NCI-H1417 (cell line): Measurements from ENCODE around the gene AOC1.
A peak's percentile ranks its signal among the peaks of the same experiment; 100 is the strongest.

Experiments
- DNase-seq, 3 experiments: peaks; one replicate each; lab custom pipeline; 2025; lab: John Stamatoyannopoulos, UW

AOC1 gene

GRCh38 chr7:150858236-150859197 lies 6.2 kb downstream of the AOC1 start:
- peak in 2 of 3 experiments; percentile 27 to 63 for DNase-seq

- DNase-seq, result no peak
Observed at GRCh38 chr7:150860291-150860977, 8.1 kb downstream of the AOC1 start.

DNA sequence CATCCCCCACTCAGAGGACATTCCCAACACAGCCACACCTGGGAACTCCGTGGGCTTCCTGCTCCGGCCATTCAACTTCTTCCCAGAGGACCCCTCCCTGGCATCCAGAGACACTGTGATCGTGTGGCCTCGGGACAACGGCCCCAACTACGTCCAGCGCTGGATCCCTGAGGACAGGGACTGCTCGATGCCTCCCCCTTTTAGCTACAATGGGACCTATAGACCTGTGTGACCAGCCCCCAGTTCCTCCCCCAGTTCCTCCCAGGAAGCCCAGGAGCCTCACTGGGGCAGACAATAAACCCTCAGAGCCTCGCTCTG lies 8.6 kb downstream of the AOC1 start:
- no peak for DNase-seq

DNA sequence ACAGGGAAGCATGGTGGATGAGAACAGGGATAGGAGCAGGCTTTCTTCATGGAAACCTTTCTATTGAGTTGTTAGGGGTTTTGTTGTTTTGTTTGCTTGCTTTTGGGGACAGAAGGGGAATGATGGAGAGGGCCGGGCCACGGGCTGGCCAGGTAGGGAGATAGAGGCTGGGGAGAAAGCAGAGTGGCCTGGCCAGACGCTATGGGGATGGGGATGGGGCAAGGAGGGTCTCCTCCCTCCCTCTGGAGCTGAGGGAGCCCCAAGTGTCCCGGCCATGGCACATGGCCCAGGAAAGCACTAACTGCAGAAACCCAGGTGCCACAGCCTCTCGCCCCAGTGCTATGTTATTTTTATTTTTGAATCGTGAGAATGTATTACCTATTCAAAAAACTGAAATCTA lies 10.0 kb downstream of the AOC1 start:
- DNase-seq, result no peak

GRCh38 chr7:150863946-150864345 lies 11.6 kb downstream of the AOC1 start:
- DNase-seq, result no peak

- DNase-seq, result no peak
Observed at GRCh38 chr7:150866932-150867564, 14.7 kb downstream of the AOC1 start.

GRCh38 chr7:150867605-150868004 lies 15.3 kb downstream of the AOC1 start:
- no peak for DNase-seq

- no peak for DNase-seq
Observed at GRCh38 chr7:150869467-150869866, 17.1 kb downstream of the AOC1 start.

DNA sequence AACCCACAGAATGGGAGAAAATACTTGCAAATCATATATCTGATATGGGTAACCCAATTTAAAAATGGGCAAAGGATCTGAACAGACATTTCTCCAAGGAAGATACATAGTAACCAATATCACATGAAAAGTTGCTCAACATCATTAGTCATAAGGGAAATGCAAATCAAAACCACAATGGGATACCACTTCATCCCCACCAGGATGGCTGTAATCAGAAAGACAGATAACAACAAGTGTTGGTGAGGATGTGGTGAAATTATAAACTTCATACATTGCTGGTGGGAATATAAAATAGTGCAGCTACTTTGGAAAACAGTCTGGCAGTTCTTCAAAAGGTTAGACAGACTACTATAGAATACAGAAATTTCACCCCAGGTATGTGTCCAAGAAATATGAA lies 19.3 kb downstream of the AOC1 start:
- no peak for DNase-seq

DNA sequence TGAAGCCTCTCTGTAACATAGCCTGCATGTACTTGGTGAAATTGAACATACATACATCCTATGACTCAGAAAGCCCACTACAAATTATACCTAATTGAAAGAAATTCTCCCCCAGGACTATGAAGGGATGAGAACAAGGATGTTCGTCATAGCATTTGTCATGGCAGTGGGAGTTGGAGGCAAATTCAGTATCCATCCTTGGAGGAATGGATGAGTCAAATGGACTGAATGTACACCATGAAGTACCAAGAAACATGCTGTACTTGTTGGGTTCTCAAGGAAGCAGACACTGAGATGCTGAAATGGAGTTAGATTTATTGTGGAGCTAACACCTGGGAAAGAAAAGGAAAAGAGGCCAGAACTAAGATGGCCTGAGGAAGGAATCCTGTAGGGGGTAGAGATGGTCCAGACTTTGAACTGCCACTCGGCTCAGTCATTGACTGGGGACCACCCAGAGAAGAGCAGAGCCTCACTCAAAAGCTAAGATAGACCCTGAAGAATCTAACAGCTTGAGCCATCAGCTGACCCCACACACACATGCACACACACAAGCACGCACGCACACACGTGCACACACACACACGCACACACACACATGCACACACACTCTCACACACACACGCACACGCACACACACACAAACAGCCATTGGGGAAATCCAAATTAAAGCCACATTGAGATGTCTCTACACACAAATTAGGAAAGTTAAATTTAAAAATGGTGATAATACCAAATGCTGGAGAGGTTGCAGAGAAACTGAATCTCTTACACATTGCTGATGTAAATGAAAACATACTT lies 22.3 kb downstream of the AOC1 start:
- DNase-seq, result no peak

- DNase-seq, result peak in 1 of 3 experiments; percentile 50
Observed at GRCh38 chr7:150875791-150876190, 23.5 kb downstream of the AOC1 start.

GRCh38 chr7:150876817-150877526 lies 24.7 kb downstream of the AOC1 start:
- DNase-seq, result peak; percentile 82 to 97 (median 88)

- DNase-seq, result no peak
Observed at GRCh38 chr7:150877536-150877935, 25.2 kb downstream of the AOC1 start.

DNA sequence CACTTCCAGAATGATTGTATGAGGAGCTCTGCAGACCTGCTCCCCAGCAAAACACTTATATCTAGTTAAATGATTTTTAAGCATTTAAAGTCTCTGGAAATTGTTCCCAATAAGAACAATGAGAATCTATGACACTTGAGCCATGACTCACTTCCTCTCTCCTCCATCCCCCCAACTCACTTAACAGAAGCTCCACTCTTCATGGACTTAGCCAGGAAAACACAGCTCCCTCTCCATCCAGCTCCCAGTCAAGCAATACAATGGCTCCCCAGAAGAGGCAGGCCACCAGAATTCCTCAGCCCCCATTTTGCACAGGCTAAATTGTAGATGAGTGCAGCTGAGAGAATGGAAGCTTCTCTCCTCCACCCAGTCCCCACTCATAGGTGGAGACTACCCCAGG lies 27.0 kb downstream of the AOC1 start:
- no peak for DNase-seq

- DNase-seq, result no peak
Observed at GRCh38 chr7:150881189-150881588, 28.9 kb downstream of the AOC1 start.

GRCh38 chr7:150890853-150891584 lies 38.7 kb downstream of the AOC1 start:
- DNase-seq, result no peak

DNA sequence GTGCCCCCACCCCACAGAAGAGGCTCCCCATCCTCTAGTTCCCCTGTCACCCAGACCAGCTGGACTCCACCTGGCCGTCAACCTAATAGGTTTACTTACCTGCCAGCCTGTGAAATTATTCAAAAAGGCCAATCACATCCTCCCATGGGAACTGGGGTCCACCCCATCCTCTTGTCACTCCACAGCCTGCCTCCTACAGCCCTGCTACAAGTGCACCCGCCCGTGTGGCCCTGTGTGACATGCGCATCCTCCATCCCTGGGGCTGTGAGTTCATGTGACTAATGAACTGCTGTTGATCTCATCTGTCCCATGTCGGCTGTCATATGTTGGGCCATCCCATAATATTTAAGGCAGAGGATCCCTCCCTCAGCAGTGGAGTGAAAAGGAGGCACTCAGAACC lies 39.4 kb downstream of the AOC1 start:
- no peak for DNase-seq

GRCh38 chr7:150895809-150896208 lies 43.5 kb downstream of the AOC1 start:
- DNase-seq, result no peak

DNA sequence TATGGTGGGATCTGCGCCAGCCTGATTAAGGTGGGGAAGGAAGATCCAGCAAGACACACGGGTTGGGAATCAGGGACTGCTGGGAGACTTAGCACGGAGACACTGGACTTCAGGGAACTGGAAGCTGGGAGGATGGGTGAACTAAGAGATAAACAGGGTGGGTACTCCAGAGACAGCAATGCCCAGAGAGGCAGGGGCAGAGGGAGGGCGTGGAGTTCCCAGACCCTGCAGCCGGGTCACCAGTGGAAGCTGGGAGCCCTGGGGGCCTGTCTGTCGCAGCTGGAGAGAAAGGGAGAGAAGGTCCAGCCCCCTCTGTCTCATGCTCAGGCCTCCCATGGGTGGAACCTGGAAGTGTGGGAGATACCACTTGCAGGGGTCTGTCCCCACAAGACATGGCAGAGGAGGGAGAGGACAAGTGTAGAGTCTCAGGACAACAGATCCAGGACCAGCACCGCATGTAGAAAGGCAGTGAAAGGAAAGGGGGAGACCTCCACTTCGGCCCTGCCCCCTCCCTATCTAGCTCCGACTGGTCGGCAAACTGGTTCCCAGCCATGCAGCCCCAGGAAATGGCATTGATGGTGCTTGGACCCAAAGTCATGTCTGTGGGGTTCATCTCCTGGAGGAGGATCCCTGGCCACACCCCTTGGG lies 44.4 kb downstream of the AOC1 start:
- no peak for DNase-seq
